Measurements from ENCODE around the gene EPB41L1. TPM values are rescaled to one million over a fixed set of nuclear protein-coding genes. Genes with fewer than 3 reads are reported as not detected.

The EPB41L1 gene
- total RNA-seq, 1 experiment from 2014 or later = 8.6 TPM

DNA sequence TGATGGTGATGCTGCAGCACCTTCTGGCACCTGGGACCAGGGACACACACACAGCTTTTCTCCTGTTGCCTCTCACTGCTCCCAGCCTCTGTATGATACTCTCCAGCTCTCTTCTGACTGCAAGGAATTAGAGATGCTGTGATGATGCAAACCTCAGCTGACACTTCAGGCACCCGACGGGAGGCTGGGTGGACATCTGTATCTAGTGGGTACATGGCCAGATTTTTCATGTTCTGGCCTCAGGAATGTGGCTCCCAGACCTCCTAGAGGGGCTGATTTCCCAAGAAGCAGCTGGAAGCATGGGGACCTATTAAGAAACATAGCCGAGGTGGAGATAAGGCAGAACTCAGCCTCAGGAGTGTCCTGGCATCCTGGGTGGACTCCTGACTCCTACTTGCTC, 6.8 kb upstream of the EPB41L1 start:
- H3K4me3 ChIP-seq (ENCODE audit: low read depth in 2 of 2, low read length in 2 of 2) = no peak overlapping the region
- intact Hi-C loops (cut with micrococcal nuclease; ENCODE audit: unreplicated experiment) (no loop called here), in situ Hi-C loops (cut with HindIII; ENCODE audit: low pct_unique_long_range_greater_than_20kb, low sequenced_read_pairs) (no loop called here)
- DNase-seq (ENCODE audit: low read depth, low spot score) (no peak), ATAC-seq (no peak)
- ChIA-PET CTCF (interaction anchor here (0.9 to 1.2 kb wide), 2 partner anchors 52 to 55 kb away, joined by 3 read pairs; no protein-coding TSS in a partner anchor), POLR2A (no interaction called here)
- no peaks in the 10 kb centered on the region; the same call in 1 of the 2 replicates for H3K27me3 ChIP-seq (ENCODE audit: control insufficient read depth, insufficient read depth, low read length)
- no peaks in the 10 kb centered on the region for H3K36me3 ChIP-seq (ENCODE audit: control insufficient read depth, insufficient read depth, low read length)
- H3K27ac ChIP-seq (ENCODE audit: low read length) = no peak overlapping the region
- H3K4me1 ChIP-seq (ENCODE audit: control insufficient read depth, insufficient read depth, low read length) = no peaks in the 10 kb centered on the region
- TF ChIP-seq, protein P1, sequence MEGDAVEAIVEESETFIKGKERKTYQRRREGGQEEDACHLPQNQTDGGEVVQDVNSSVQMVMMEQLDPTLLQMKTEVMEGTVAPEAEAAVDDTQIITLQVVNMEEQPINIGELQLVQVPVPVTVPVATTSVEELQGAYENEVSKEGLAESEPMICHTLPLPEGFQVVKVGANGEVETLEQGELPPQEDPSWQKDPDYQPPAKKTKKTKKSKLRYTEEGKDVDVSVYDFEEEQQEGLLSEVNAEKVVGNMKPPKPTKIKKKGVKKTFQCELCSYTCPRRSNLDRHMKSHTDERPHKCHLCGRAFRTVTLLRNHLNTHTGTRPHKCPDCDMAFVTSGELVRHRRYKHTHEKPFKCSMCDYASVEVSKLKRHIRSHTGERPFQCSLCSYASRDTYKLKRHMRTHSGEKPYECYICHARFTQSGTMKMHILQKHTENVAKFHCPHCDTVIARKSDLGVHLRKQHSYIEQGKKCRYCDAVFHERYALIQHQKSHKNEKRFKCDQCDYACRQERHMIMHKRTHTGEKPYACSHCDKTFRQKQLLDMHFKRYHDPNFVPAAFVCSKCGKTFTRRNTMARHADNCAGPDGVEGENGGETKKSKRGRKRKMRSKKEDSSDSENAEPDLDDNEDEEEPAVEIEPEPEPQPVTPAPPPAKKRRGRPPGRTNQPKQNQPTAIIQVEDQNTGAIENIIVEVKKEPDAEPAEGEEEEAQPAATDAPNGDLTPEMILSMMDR (IDR thresholded peaks at IDR 0.05) = no peak
- TF ChIP-seq, protein P2, sequence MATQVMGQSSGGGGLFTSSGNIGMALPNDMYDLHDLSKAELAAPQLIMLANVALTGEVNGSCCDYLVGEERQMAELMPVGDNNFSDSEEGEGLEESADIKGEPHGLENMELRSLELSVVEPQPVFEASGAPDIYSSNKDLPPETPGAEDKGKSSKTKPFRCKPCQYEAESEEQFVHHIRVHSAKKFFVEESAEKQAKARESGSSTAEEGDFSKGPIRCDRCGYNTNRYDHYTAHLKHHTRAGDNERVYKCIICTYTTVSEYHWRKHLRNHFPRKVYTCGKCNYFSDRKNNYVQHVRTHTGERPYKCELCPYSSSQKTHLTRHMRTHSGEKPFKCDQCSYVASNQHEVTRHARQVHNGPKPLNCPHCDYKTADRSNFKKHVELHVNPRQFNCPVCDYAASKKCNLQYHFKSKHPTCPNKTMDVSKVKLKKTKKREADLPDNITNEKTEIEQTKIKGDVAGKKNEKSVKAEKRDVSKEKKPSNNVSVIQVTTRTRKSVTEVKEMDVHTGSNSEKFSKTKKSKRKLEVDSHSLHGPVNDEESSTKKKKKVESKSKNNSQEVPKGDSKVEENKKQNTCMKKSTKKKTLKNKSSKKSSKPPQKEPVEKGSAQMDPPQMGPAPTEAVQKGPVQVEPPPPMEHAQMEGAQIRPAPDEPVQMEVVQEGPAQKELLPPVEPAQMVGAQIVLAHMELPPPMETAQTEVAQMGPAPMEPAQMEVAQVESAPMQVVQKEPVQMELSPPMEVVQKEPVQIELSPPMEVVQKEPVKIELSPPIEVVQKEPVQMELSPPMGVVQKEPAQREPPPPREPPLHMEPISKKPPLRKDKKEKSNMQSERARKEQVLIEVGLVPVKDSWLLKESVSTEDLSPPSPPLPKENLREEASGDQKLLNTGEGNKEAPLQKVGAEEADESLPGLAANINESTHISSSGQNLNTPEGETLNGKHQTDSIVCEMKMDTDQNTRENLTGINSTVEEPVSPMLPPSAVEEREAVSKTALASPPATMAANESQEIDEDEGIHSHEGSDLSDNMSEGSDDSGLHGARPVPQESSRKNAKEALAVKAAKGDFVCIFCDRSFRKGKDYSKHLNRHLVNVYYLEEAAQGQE (IDR thresholded peaks at IDR 0.05; ENCODE audit: insufficient read depth in 1 of 2, low read depth in 2 of 2, low read length in 1 of 2) = no peak
- TF ChIP-seq TCF7L2 (IDR thresholded peaks at IDR 0.05; ENCODE audit: low read depth, low read length) (no peak), POLR2AphosphoS5 (IDR thresholded peaks at IDR 0.05; ENCODE audit: low read depth, low read length) (no peak), SIN3A (IDR thresholded peaks at IDR 0.05; ENCODE audit: borderline replicate concordance, insufficient read depth, low read depth, low read length) (no peak)
- H3K9me3 ChIP-seq (ENCODE audit: control insufficient read depth, insufficient read depth, low read depth, low read length) = no peaks in the 10 kb centered on the region
- no TSS peak for BruUV-seq (replicated peaks)

DNA sequence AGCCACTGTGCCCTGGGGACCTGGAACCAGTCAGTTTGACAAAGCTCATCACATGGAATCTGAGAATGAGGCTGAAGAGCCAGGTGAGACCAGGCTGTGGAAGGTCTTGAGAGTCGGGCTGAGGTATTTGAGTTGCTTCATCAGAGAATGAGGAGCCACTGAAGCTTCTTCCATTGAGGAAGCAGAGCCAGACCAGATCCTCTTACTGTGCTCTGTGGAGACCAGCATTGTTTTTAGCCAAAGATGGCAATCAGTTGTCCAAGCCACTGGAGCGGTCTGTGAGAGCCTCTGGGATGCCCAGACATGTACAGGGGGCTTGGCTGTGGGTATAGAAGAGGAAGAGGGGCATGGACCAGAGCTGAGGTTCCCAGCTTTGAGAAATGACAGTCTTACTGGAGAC, 6.1 kb upstream of the EPB41L1 start:
- Histone ChIP-seq H3K9me3 (ENCODE audit: control insufficient read depth, insufficient read depth, low read depth, low read length) (no peaks in the 10 kb centered on the region), H3K4me1 (ENCODE audit: control insufficient read depth, insufficient read depth, low read length) (no peaks in the 10 kb centered on the region), H3K27ac (ENCODE audit: low read length) (no peak overlapping the region), H3K36me3 (ENCODE audit: control insufficient read depth, insufficient read depth, low read length) (no peaks in the 10 kb centered on the region), H3K27me3 (ENCODE audit: control insufficient read depth, insufficient read depth, low read length) (no peaks in the 10 kb centered on the region; the same call in 1 of the 2 replicates), H3K4me3 (ENCODE audit: low read depth in 2 of 2, low read length in 2 of 2) (no peak overlapping the region)
- POLR2A ChIA-PET = no interaction called here
- in situ Hi-C loops (cut with HindIII; ENCODE audit: low pct_unique_long_range_greater_than_20kb, low sequenced_read_pairs) (no loop called here), intact Hi-C loops (cut with micrococcal nuclease; ENCODE audit: unreplicated experiment) (no loop called here)
- CTCF ChIA-PET = interaction anchor here (0.9 to 1.2 kb wide), 2 partner anchors 51 to 54 kb away, joined by 3 read pairs; no protein-coding TSS in a partner anchor
- DNase-seq (ENCODE audit: low read depth, low spot score) = no peak
- TF ChIP-seq TCF7L2 (IDR thresholded peaks at IDR 0.05; ENCODE audit: low read depth, low read length) = no peak
- TF ChIP-seq, protein P1 (IDR thresholded peaks at IDR 0.05) = no peak
- TF ChIP-seq POLR2AphosphoS5 (IDR thresholded peaks at IDR 0.05; ENCODE audit: low read depth, low read length) = no peak
- TF ChIP-seq, protein P2 (IDR thresholded peaks at IDR 0.05; ENCODE audit: insufficient read depth in 1 of 2, low read depth in 2 of 2, low read length in 1 of 2) = no peak
- TF ChIP-seq SIN3A (IDR thresholded peaks at IDR 0.05; ENCODE audit: borderline replicate concordance, insufficient read depth, low read depth, low read length) = no peak
- BruUV-seq (replicated peaks) = no TSS peak
- ATAC-seq = no peak

All from Panc1 (cell line).